Transverse colon (tissue), 4 donors: Measurements from ENCODE around the gene VKORC1. TPM values are rescaled to one million over a fixed set of nuclear protein-coding genes. Genes with fewer than 3 reads are reported as not detected.
"Not testable (repeated sequence)": the region's sequence is repeated elsewhere in the genome, so short reads cannot be mapped to it uniquely, and the experiment has no call there.

ENCODE experiments used
- DNase-seq: peaks from one replicate; pipeline ENCODE4 v3.0.0-alpha.2; 2019
- H3K27ac ChIP-seq, 4 donors: fragments of 200-600 bp; sonication (generic); 2 replicates each; pipeline ENCODE4 v1.5.1; 2016 to 2018; ENCODE audit warnings: inconsistent platforms in 4 of 4
- H3K27me3 ChIP-seq: fragments of 200-600 bp; sonication (generic); 2 replicates; pipeline ENCODE4 v1.5.1; 2017; ENCODE audit warnings: inconsistent platforms
- H3K36me3 ChIP-seq, 4 donors: fragments of 200-600 bp; sonication (generic); 2 replicates each; pipeline ENCODE4 v1.5.1; 2017 to 2019; ENCODE audit warnings: inconsistent platforms in 4 of 4
- H3K4me1 ChIP-seq, 4 donors: fragments of 200-600 bp; sonication (generic); 2 replicates each; pipeline ENCODE4 v1.5.1; 2017 to 2020; ENCODE audit warnings: inconsistent platforms in 4 of 4
- H3K4me3 ChIP-seq, 4 donors: fragments of 200-600 bp; sonication (generic); 1 replicate in 1 of 4; 2 replicates in 3 of 4; pipeline versions ENCODE4 v1.5.1 to v1.6.1; 2017 to 2019; ENCODE audit warnings: inconsistent platforms in 4 of 4
- H3K9me3 ChIP-seq, 2 donors: fragments of 200-600 bp; sonication (generic); 2 replicates each; pipeline ENCODE4 v1.5.1; 2017 to 2019; ENCODE audit warnings: inconsistent platforms in 2 of 2
- EP300 ChIP-seq: sonication (generic); formaldehyde crosslinking; IDR thresholded peaks from one replicate; pipeline ENCODE4 v1.6.1; 2017; ENCODE audit warnings: antibody characterized with exemption, low read depth
- POLR2A ChIP-seq: fragments of 450-650 bp; IDR thresholded peaks from one replicate; pipeline ENCODE4 v1.6.1; 2016; ENCODE audit warnings: antibody characterized with exemption, mild to moderate bottlenecking, moderate library complexity
- POLR2AphosphoS5 ChIP-seq, 3 donors: sonication (generic); formaldehyde crosslinking; IDR thresholded peaks; one replicate each; pipeline ENCODE4 v1.6.1; 2016; ENCODE audit warnings: antibody characterized with exemption in 3 of 3
- WGBS, 2 donors: methylation state at CpG; one replicate each; pipeline ENCODE4 v1.1.5; 2018; ENCODE audit warnings: low coverage in 1 of 2; 5-methylcytosine and 5-hydroxymethylcytosine counted together
- in situ Hi-C, 4 donors: fragments of 200-750 bp; cut with MboI; loops; one replicate each; pipeline versions ENCODE4 v1.15.0 to v1.15.1; 2017; ENCODE audit warnings: low sequenced_read_pairs in 3 of 4, low pct_ligation_motif_present in 1 of 4, low pct_unique_long_range_greater_than_20kb in 1 of 4
- intact Hi-C: fragments of 100-400 bp; cut with DNase I; formaldehyde crosslinking; loops from one replicate; pipeline ENCODE4 v1.15.1; 2023; ENCODE audit warnings: low total_unique reads
- total RNA-seq, 4 donors: library from RNA; depleted of rRNA; stranded (reverse); fragments of >200 nt; gene quantifications; one replicate each; pipeline ENCODE4 v1.1.0, GENCODE V29; 2016
- TF ChIP-seq, protein P1 (sequence below), 5 experiments: fragments of 200-600 bp in 3 of 5; fragments of 450-650 bp in 2 of 5; sonication (generic) in 3 of 5; IDR thresholded peaks; 1 replicate in 2 of 5; 2 replicates in 3 of 5; pipeline ENCODE4 v1.5.1; 2016 to 2017; ENCODE audit warnings: antibody characterized with exemption in 5 of 5, inconsistent platforms in 3 of 5, mild to moderate bottlenecking in 2 of 5, moderate library complexity in 1 of 5

Gene VKORC1
- total RNA-seq, 4 donors from 2014 or later: 29.5 to 89.0 (median 72.0) TPM

DNA sequence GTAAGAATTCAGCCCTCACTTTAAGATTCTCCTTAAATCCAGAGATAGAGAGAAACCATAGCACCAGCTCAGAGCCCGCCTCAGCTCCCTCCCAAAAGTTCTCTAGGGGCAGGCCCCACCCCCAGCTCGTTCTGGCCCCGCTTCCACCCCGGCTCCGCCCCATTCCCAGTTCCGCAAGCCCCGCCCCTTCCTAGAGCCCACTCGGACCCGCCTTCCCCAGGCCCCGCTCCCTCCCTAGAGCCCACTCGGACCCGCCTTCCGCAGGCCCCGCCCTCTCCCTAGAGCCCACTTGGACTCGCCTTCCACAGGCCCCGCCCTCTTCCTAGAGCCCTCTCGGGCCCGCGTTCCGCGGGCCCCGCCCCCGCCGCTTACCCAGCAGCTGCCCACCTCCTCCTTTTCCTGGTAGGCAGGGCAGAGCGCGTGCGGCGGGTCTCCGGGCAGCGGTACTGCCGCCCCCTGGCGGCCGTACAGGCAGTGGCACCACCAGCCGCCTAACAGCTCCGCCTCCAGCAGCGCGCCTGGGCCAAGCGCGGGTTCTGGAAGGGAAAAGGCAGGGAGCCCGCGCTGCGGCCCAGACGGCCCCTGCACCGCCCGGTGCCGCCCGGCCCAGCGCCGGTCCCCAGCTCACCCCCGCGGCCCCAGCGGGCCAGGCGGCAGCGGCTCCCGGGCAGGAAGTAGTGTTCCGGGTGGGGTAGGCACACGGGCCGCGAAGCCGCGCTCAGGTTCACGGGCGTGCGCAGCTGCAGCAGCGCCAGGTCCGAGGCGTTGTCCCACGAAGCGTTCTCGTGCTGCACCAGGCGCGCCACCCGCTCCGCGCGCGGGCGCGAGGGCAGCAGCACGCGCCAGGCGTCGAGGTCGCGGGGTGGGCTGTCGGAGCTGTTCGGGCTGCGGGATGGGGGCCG lies 47.8 kb upstream of the VKORC1 start:
- 2% methylated on average over 85 of the region's 89 CpGs; no CpG with 5 or more reads in 1 of the 2 donors for WGBS, 2 donors
- Histone ChIP-seq H3K4me1 (peaks cover 9 to 44% (median 30%) of the 10 kb centered on the region in 4 donors), H3K36me3 (no peaks in the 10 kb centered on the region), H3K27ac (peak overlapping the region; percentile 81 to 90 (median 88)), H3K27me3 (peaks cover 5% of the 10 kb centered on the region), H3K4me3 (peak overlapping the region in 3 of 4 donors; percentile 42 to 49 (median 45)), H3K9me3 (no peaks in the 10 kb centered on the region)
- TF ChIP-seq EP300 (peak; percentile 49), POLR2A (peak; percentile 46), POLR2AphosphoS5 (IDR thresholded peaks at IDR 0.05) (peak; percentile 27 to 56 (median 31))
- TF ChIP-seq, protein P1, sequence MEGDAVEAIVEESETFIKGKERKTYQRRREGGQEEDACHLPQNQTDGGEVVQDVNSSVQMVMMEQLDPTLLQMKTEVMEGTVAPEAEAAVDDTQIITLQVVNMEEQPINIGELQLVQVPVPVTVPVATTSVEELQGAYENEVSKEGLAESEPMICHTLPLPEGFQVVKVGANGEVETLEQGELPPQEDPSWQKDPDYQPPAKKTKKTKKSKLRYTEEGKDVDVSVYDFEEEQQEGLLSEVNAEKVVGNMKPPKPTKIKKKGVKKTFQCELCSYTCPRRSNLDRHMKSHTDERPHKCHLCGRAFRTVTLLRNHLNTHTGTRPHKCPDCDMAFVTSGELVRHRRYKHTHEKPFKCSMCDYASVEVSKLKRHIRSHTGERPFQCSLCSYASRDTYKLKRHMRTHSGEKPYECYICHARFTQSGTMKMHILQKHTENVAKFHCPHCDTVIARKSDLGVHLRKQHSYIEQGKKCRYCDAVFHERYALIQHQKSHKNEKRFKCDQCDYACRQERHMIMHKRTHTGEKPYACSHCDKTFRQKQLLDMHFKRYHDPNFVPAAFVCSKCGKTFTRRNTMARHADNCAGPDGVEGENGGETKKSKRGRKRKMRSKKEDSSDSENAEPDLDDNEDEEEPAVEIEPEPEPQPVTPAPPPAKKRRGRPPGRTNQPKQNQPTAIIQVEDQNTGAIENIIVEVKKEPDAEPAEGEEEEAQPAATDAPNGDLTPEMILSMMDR (IDR thresholded peaks at IDR 0.05): peak; percentile 81 to 99 (median 97)
- in situ Hi-C loops (no loop called here), intact Hi-C loops (loop anchor here (5.0 kb wide), 1 partner anchor 155 kb away; the partner anchor contains the start of gene HSD3B7)
- peak; percentile 99 for DNase-seq

DNA sequence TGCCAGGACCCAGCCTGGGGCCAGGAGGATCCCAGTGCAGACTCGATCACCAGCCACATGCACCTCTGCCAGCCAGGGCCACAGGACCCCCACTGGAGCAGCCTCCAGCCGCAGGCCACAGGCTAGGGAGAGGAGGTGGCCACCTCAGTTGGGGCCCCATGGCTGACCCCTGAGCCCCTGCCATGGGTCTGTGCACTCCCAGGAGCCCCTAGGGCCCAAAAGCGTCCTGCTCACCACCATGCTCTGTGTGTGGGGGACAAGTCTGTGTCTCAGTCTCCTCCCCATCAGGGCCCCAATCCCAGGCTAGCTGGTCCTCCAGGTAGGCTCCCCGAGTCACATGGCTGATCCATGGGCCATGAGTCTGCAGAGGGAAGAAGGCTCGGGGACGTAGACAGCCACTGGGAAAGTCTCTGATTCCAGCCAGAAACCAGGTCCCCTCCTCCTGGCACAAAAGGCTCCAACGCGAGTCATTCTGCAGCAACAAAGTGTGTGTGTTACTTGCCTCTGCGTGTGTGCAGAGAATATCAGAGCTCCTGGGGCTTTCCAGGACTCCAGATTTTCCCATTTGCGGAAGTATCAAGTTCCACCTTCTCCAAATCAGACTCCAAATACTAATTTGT lies 47.0 kb upstream of the VKORC1 start:
- 27% methylated on average over 10 of the region's 10 CpGs; no CpG with 5 or more reads in 1 of the 2 donors for whole genome bisulfite sequencing, 2 donors
- intact Hi-C loops: loop anchor here (5.0 kb wide), 1 partner anchor 154 kb away; the partner anchor contains the start of gene HSD3B7
- H3K4me3 ChIP-seq: peak overlapping the region in 2 of 4 donors; percentile 16 to 42
- peak overlapping the region; percentile 81 to 90 (median 88) for H3K27ac ChIP-seq
- TF ChIP-seq POLR2A (no peak), POLR2AphosphoS5 (IDR thresholded peaks at IDR 0.05) (peak in 1 of 3 donors; percentile 35), EP300 (no peak)
- TF ChIP-seq, protein P1 (IDR thresholded peaks at IDR 0.05): no peak
- H3K9me3 ChIP-seq: no peaks in the 10 kb centered on the region
- in situ Hi-C loops: no loop called here
- H3K27me3 ChIP-seq: no peaks in the 10 kb centered on the region
- H3K4me1 ChIP-seq: peaks cover 9 to 44% (median 30%) of the 10 kb centered on the region in 4 donors
- no peaks in the 10 kb centered on the region for H3K36me3 ChIP-seq
- no peak for DNase-seq

DNA sequence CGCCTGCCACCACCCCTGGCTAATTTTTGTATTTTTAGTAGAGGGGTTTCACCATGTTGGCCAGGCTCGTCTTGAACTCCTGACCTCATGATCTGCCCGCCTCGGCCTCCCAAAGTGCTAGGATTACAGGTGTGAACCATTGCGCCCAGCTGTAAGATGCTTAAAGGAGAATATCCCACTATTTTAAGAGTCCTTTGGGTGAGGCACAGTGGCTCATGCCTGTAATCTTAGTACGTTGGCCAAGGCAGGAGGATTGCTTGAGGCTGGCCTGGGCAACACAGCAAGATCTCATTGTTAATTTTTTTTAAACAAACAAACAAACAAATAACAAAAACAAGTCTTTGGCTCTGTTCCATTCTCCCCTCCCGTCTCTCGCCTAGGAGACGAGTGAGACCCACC lies 46.5 kb upstream of the VKORC1 start:
- Histone ChIP-seq H3K4me1 (peaks cover 9 to 48% (median 30%) of the 10 kb centered on the region in 4 donors), H3K27ac (peak overlapping the region; percentile 81 to 90 (median 88))
- WGBS, 2 donors: 93 to 96% methylated on average over 4 to 9 of the region's 9 CpGs
- in situ Hi-C loops, H3K27me3 ChIP-seq, DNase-seq, H3K4me3 ChIP-seq, H3K9me3 ChIP-seq, H3K36me3 ChIP-seq: not testable (repeated sequence)
- intact Hi-C loops: loop anchor here (5.0 kb wide), 1 partner anchor 154 kb away; the partner anchor contains the start of gene HSD3B7

- Histone ChIP-seq H3K4me3 (no peak overlapping the region), H3K27me3 (no peaks in the 10 kb centered on the region), H3K4me1 (peaks cover 9 to 58% (median 33%) of the 10 kb centered on the region in 4 donors), H3K36me3 (no peaks in the 10 kb centered on the region), H3K9me3 (no peaks in the 10 kb centered on the region), H3K27ac (peak overlapping the region; percentile 67 to 81 (median 68))
- no peak for TF ChIP-seq EP300
- TF ChIP-seq POLR2AphosphoS5 (IDR thresholded peaks at IDR 0.05): peak in 1 of 3 donors; percentile 72
- peak; percentile 42 for TF ChIP-seq POLR2A
- 42% methylated on average over 26 of the region's 27 CpGs; no CpG with 5 or more reads in 1 of the 2 donors for WGBS, 2 donors
- in situ Hi-C loops (no loop called here), intact Hi-C loops (no loop called here)
- DNase-seq: peak; percentile 91
Observed at GRCh38 chr16:31138621-31139578, 44.3 kb upstream of the VKORC1 start.

- H3K27ac ChIP-seq, H3K4me3 ChIP-seq, DNase-seq, H3K27me3 ChIP-seq, intact Hi-C loops, H3K36me3 ChIP-seq, H3K9me3 ChIP-seq, in situ Hi-C loops: not testable (repeated sequence)
- peaks cover 9 to 71% (median 45%) of the 10 kb centered on the region in 4 donors for H3K4me1 ChIP-seq
- 77 to 80% methylated on average over 13 to 20 of the region's 20 CpGs for WGBS, 2 donors
Observed at GRCh38 chr16:31136822-31137499, 42.4 kb upstream of the VKORC1 start.
